Astrocyte of the cerebellum (primary cell): ENCODE results near the gene FLNA.

Experiments used
- DNase-seq: peaks from one replicate; pipeline ENCODE4 v3.0.0-alpha.2; 2011; ENCODE audit warnings: low read depth
- H3K4me3 ChIP-seq: 2 replicates; pipeline ENCODE4 v1.5.1; 2011; ENCODE audit warnings: mild to moderate bottlenecking, low read depth, low read length, moderate library complexity
- in situ Hi-C: cut with HindIII; loops from 2 replicates; pipeline ENCODE4 v1.10.0; 2017; ENCODE audit warnings: low sequenced_read_pairs
- TF ChIP-seq, protein P1 (sequence below): IDR thresholded peaks from 2 replicates; pipeline ENCODE4 v1.5.1; 2012; ENCODE audit warnings: low read length, low read depth, moderate library complexity, mild to moderate bottlenecking; ENCODE audit errors: missing control alignments

FLNA gene

DNA sequence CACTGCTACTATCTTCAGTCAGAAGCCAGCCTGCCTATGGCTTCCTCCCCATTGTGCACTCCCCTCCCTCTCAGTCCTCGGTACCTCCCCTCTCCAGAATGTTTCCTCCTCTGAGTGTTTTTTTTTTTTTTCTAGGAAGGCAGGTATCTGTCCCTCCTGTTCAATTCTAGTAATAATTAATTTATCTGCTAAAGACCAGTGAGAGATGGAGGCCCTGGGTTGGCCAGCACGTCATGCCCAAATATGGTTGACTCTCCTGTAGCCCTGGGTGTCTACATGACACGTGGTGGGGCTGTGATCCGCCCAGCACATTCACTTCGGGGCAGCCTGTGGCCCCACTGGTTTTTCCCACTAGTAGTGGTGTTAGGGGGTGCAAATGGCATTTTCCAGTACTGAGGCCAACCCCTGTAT, 1.8 kb downstream of the FLNA start:
- TF ChIP-seq, protein P1, sequence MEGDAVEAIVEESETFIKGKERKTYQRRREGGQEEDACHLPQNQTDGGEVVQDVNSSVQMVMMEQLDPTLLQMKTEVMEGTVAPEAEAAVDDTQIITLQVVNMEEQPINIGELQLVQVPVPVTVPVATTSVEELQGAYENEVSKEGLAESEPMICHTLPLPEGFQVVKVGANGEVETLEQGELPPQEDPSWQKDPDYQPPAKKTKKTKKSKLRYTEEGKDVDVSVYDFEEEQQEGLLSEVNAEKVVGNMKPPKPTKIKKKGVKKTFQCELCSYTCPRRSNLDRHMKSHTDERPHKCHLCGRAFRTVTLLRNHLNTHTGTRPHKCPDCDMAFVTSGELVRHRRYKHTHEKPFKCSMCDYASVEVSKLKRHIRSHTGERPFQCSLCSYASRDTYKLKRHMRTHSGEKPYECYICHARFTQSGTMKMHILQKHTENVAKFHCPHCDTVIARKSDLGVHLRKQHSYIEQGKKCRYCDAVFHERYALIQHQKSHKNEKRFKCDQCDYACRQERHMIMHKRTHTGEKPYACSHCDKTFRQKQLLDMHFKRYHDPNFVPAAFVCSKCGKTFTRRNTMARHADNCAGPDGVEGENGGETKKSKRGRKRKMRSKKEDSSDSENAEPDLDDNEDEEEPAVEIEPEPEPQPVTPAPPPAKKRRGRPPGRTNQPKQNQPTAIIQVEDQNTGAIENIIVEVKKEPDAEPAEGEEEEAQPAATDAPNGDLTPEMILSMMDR: no peak
- no peak for DNase-seq
- peak overlapping the region; percentile 76 for H3K4me3 ChIP-seq
- in situ Hi-C loops: no loop called here

GRCh38 chrX:154371789-154372300, 2.6 kb downstream of the FLNA start:
- peak overlapping the region; percentile 76 for H3K4me3 ChIP-seq
- in situ Hi-C loops: no loop called here
- TF ChIP-seq, protein P1: no peak
- DNase-seq: no peak

- H3K4me3 ChIP-seq: peak overlapping the region; percentile 76
- DNase-seq: peak; percentile 74
- TF ChIP-seq, protein P1: no peak
- in situ Hi-C loops: no loop called here
These were observed 3.2 kb downstream of the FLNA start for GRCh38 chrX:154371017-154371788.

DNA sequence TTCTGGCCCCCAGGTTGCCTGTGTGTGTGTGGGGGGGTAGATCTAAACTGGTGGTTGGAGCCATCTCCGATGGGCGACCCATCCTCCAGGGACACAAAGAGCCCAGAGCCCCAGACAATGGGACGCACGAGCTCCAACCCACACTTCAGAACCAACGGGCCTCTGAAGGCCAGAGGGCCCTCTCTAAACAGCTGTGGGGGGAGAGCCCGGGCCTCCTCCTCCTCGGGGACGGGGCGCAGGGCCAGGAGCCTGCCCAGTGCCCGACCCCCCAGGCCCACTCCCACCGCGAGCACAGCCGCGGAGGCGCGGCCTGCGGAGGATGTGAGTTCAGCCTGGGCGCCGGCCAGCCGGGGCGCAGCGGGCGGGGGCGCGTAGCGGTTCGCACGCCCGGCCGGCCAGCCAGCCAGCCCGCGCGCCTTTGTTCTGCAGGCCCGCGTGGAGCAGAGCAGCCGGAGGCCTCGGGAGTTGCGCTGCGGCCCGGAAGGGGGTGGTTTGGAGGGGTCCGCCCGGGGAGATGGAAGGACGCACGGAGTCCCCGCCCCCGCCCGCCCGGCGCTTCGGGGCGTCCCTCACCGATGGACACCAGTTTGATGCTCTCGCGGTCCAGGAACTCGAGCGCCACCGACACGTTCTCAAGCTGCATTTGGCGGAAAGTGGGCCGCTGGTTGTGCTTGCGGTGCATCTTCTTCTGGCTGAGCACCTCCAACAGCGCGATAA, 4.0 kb downstream of the FLNA start:
- TF ChIP-seq, protein P1: no peak
- in situ Hi-C loops: no loop called here
- H3K4me3 ChIP-seq: peak overlapping the region; percentile 76
- no peak for DNase-seq

- TF ChIP-seq, protein P1: no peak
- H3K4me3 ChIP-seq: peak overlapping the region; percentile 76
- peak; percentile 90 for DNase-seq
- in situ Hi-C loops: no loop called here
These were observed 4.8 kb downstream of the FLNA start for GRCh38 chrX:154369449-154370299.

DNA sequence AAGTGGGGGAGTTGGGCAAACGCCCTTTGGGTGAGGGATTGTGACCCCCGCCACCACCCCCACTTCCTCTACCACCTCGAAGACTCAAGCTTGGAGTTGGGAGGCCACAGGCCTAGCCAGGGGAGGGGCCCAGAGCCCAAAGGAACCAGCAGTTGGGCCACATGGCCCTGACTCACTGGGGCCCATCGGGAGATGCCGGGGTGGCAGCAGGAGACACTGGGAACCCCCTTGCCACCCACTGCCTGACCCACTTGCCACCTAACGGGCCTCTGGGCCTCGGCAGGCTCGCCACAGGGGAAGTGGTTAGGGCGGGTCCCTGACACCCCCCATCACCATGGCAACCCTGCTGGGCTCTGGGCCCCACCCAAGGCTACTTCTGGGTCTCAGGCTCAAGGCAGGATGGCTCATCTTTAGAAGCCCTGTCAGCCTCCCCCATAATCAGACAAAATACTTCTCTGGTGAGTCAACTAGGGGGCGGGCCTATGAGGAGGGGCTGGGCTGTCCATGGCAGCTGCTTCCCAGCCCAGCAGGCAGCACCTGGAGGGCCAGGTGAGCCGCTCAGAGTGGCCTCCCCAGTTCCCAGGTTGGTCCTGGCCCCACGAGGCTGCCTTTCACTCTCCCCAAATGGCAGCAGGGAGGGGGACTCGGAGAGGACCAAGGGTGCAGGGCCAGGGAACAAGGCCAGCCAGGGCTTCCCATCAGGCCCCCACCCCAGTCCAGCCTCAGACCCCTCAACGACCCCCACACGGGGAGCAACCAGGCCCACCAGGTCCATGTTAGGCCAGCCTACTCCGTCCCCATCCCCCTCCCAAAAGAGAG, 5.6 kb downstream of the FLNA start:
- peak overlapping the region; percentile 76 for H3K4me3 ChIP-seq
- peak; percentile 52 for DNase-seq
- in situ Hi-C loops: no loop called here
- TF ChIP-seq, protein P1: no peak
